BLaER1 (cell line): ENCODE measurements around the gene FGD4.

Experiments used
- H3K27ac ChIP-seq: shearing (Covaris generic); formaldehyde crosslinking; 2 replicates; pipeline ENCODE4 v1.8.1; 2022
- H3K27me3 ChIP-seq: shearing (Covaris generic); formaldehyde crosslinking; 2 replicates; pipeline ENCODE4 v1.8.1; 2022
- H3K36me3 ChIP-seq: shearing (Covaris generic); formaldehyde crosslinking; 2 replicates; pipeline ENCODE4 v1.8.1; 2022
- H3K4me1 ChIP-seq: shearing (Covaris generic); formaldehyde crosslinking; 2 replicates; pipeline ENCODE4 v1.8.1; 2022
- H3K4me2 ChIP-seq: shearing (Covaris generic); formaldehyde crosslinking; 2 replicates; pipeline ENCODE4 v1.8.1; 2022
- H3K4me3 ChIP-seq: shearing (Covaris generic); formaldehyde crosslinking; 2 replicates; pipeline ENCODE4 v1.8.1; 2022
- H3K9ac ChIP-seq: shearing (Covaris generic); formaldehyde crosslinking; 2 replicates; pipeline ENCODE4 v1.8.1; 2022
- H3K9me3 ChIP-seq: shearing (Covaris generic); formaldehyde crosslinking; 2 replicates; pipeline ENCODE4 v1.8.1; 2022
- H4K20me1 ChIP-seq: shearing (Covaris generic); formaldehyde crosslinking; 2 replicates; pipeline ENCODE4 v1.8.1; 2022
- Cebpa-rat ChIP-seq: shearing (Covaris generic); IDR thresholded peaks from 2 replicates; pipeline ENCODE4 v1.8.1; 2022

FGD4 gene

GRCh38 chr12:32606443-32606842 is 207.1 kb downstream of the FGD4 start:
- H3K4me1 ChIP-seq = no peaks in the 10 kb centered on the region
- no peak overlapping the region for H3K27ac ChIP-seq
- H3K4me2 ChIP-seq = no peak overlapping the region
- no peak for TF ChIP-seq Cebpa-rat
- H3K27me3 ChIP-seq = no peaks in the 10 kb centered on the region
- H3K36me3 ChIP-seq = no peaks in the 10 kb centered on the region
- H3K9ac ChIP-seq = no peak overlapping the region
- H3K9me3 ChIP-seq = no peaks in the 10 kb centered on the region
- no peak overlapping the region for H3K4me3 ChIP-seq
- no peaks in the 10 kb centered on the region for H4K20me1 ChIP-seq

- TF ChIP-seq Cebpa-rat = no peak
- H3K27ac ChIP-seq = no peak overlapping the region
- H3K27me3 ChIP-seq = no peaks in the 10 kb centered on the region
- no peaks in the 10 kb centered on the region for H4K20me1 ChIP-seq
- no peaks in the 10 kb centered on the region for H3K9me3 ChIP-seq
- no peak overlapping the region for H3K4me2 ChIP-seq
- H3K9ac ChIP-seq = no peak overlapping the region
- H3K4me3 ChIP-seq = no peak overlapping the region
- H3K36me3 ChIP-seq = no peaks in the 10 kb centered on the region; the same call in 1 of the 2 replicates
- no peaks in the 10 kb centered on the region for H3K4me1 ChIP-seq
These were observed 210.6 kb downstream of the FGD4 start for GRCh38 chr12:32609966-32610365.

- H3K9ac ChIP-seq = no peak overlapping the region
- H4K20me1 ChIP-seq = no peaks in the 10 kb centered on the region
- H3K36me3 ChIP-seq = no peaks in the 10 kb centered on the region; the same call in 1 of the 2 replicates
- no peak overlapping the region for H3K27ac ChIP-seq
- H3K4me3 ChIP-seq = no peak overlapping the region
- no peaks in the 10 kb centered on the region for H3K9me3 ChIP-seq
- no peak overlapping the region for H3K4me2 ChIP-seq
- no peak for TF ChIP-seq Cebpa-rat
- H3K27me3 ChIP-seq = no peaks in the 10 kb centered on the region
- no peaks in the 10 kb centered on the region for H3K4me1 ChIP-seq
These were observed 212.6 kb downstream of the FGD4 start for GRCh38 chr12:32611986-32612385.

GRCh38 chr12:32612658-32613614 is 213.6 kb downstream of the FGD4 start:
- Histone ChIP-seq H3K36me3 (no peaks in the 10 kb centered on the region; the same call in 1 of the 2 replicates), H3K9ac (no peak overlapping the region), H3K9me3 (no peaks in the 10 kb centered on the region), H3K4me2 (no peak overlapping the region), H4K20me1 (no peaks in the 10 kb centered on the region), H3K4me3 (no peak overlapping the region), H3K27ac (no peak overlapping the region), H3K4me1 (no peaks in the 10 kb centered on the region), H3K27me3 (no peaks in the 10 kb centered on the region)
- no peak for TF ChIP-seq Cebpa-rat

DNA sequence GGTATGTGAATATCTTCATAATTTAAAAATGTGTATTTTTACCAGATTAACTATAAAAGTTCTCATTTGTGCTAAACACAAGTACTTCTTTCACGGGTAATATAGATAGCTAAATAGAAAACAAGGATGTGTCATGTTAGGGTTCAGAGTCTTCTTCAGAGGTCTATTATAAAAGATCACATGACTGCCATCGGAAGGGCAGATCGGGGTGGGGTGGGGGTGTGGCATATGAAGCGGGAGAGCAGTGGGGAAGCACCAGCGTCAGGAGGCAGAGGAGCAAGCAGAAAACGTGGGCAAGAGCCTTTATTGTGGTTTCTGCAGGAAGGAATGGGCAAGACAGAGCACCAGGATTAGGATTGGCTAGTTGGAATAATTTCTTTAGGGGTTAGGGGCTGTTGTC is 216.1 kb downstream of the FGD4 start:
- Histone ChIP-seq H3K4me3 (no peak overlapping the region), H4K20me1 (no peaks in the 10 kb centered on the region), H3K4me1 (no peaks in the 10 kb centered on the region), H3K9me3 (no peaks in the 10 kb centered on the region), H3K27ac (no peak overlapping the region), H3K36me3 (no peaks in the 10 kb centered on the region; the same call in 1 of the 2 replicates), H3K4me2 (no peak overlapping the region), H3K9ac (no peak overlapping the region), H3K27me3 (no peaks in the 10 kb centered on the region)
- TF ChIP-seq Cebpa-rat = no peak

GRCh38 chr12:32617534-32617933 is 218.2 kb downstream of the FGD4 start:
- H3K9ac ChIP-seq = no peak overlapping the region
- H3K9me3 ChIP-seq = no peaks in the 10 kb centered on the region
- H3K4me2 ChIP-seq = no peak overlapping the region
- H3K27ac ChIP-seq = no peak overlapping the region
- H3K4me3 ChIP-seq = no peak overlapping the region
- no peaks in the 10 kb centered on the region for H3K36me3 ChIP-seq
- no peaks in the 10 kb centered on the region for H3K4me1 ChIP-seq
- no peaks in the 10 kb centered on the region for H3K27me3 ChIP-seq
- no peak for TF ChIP-seq Cebpa-rat
- no peaks in the 10 kb centered on the region for H4K20me1 ChIP-seq

DNA sequence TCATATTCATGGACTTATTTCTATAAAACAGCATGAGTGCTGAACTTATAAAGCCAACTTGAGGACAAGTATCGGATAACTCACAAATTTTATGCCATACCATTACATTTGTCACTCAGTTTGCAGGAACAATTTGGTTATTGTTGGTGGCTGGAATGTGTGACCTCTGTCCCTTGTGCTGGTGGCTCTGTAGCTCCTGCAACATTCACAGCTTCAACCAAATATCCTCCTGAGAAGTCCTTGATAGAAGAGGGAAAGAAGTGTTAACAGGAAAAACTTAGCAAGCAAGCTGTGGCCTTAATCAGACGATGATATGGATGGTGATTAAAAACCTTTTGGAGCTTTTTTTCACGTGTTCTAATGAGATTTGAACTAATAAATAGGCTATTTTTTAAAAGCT is 218.8 kb downstream of the FGD4 start:
- no peaks in the 10 kb centered on the region for H3K9me3 ChIP-seq

DNA sequence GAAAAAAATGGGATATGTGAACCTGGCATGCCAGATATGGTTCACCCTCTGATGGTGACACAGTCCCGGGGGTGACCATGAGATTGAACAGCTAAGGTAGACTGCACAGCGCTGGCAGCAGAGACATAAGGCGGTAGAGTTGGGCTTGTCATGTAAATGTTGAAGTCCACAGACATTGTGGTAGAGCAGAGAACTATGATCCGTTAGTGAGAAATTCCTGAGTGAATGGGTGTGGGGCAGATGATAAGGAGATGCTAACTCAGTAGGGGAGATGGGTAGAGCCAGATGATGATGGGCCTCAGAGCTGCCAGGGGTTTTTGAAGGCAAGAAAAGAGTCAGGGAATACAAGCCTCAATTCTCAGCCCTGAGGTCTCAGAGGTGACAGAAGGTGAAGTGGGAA is 228.6 kb downstream of the FGD4 start:
- no peaks in the 10 kb centered on the region for H3K4me1 ChIP-seq
- H3K9ac ChIP-seq = no peak overlapping the region
- H3K36me3 ChIP-seq = 0 out of 2 replicates have a peak, but pooled peaks cover 5% of the 10 kb centered on the region
- no peaks in the 10 kb centered on the region for H3K9me3 ChIP-seq
- no peaks in the 10 kb centered on the region for H4K20me1 ChIP-seq
- H3K4me3 ChIP-seq = no peak overlapping the region
- H3K27me3 ChIP-seq = no peaks in the 10 kb centered on the region
- TF ChIP-seq Cebpa-rat = no peak
- no peak overlapping the region for H3K27ac ChIP-seq
- no peak overlapping the region for H3K4me2 ChIP-seq

More for the DNA sequence above, 218.8 kb downstream of the FGD4 start:
- Histone ChIP-seq H3K36me3 (no peaks in the 10 kb centered on the region), H3K4me1 (no peaks in the 10 kb centered on the region), H3K9ac (no peak overlapping the region), H3K27me3 (no peaks in the 10 kb centered on the region), H4K20me1 (no peaks in the 10 kb centered on the region), H3K4me2 (no peak overlapping the region), H3K27ac (no peak overlapping the region), H3K4me3 (no peak overlapping the region)
- no peak for TF ChIP-seq Cebpa-rat

DNA sequence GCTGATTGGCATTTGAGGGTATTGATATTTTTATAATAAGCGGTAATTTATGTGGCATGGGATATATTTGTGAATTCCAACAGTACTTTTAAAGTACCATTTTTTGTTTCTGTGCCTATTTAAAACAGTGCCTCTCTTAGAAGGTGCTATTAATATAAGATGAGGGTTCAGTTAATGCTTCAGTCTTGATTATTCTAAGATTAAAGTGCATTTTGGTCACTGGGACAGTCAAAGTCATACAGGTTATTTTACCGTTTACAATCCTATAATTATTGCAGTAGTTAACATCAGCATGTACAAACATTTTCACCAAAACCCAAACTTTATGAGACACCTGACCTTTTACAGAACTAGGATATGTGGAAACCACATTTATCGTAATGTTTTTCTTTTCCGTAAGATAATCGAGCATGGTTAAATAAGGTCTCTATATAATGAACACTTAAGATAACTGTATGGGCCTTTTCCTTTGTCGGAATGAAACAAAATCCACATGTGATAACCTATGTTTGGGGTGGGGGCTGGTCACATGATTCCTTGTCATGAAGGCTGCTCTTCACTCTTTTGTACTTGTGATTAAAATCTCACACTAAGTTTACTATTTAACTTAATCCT is 242.0 kb downstream of the FGD4 start:
- no peak overlapping the region for H3K4me2 ChIP-seq
- H3K4me3 ChIP-seq = no peak overlapping the region
- no peak for TF ChIP-seq Cebpa-rat
- no peaks in the 10 kb centered on the region for H4K20me1 ChIP-seq
- H3K4me1 ChIP-seq = no peaks in the 10 kb centered on the region
- peaks cover 8% of the 10 kb centered on the region for H3K9me3 ChIP-seq
- no peaks in the 10 kb centered on the region for H3K27me3 ChIP-seq
- 0 out of 2 replicates have a peak, but pooled peaks cover 7% of the 10 kb centered on the region for H3K36me3 ChIP-seq
- no peak overlapping the region for H3K9ac ChIP-seq
- H3K27ac ChIP-seq = no peak overlapping the region

DNA sequence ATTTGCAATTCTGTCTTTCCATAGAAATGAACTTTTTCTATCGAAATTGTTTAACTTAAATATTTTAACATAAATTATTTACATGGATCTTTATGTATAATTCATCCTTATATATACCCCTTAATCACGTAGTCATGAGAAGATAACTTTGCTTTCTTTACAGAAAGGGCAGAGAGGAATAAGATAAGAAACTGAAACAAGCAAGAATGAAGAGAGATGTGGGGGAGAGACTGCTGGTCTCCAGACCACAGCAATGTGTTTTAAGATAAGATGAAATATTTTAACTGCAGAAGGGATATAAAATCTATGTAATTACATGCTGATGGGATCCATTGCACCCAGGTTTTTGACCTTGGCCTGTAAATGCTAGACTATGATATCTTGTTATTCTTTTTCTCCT is 245.1 kb downstream of the FGD4 start:
- no peak for TF ChIP-seq Cebpa-rat

More for the DNA sequence above, 245.1 kb downstream of the FGD4 start:
- no peaks in the 10 kb centered on the region for H3K9me3 ChIP-seq
- no peaks in the 10 kb centered on the region for H4K20me1 ChIP-seq
- no peaks in the 10 kb centered on the region for H3K27me3 ChIP-seq
- no peak overlapping the region for H3K27ac ChIP-seq
- no peak overlapping the region for H3K4me2 ChIP-seq
- no peaks in the 10 kb centered on the region for H3K36me3 ChIP-seq
- H3K4me3 ChIP-seq = no peak overlapping the region
- H3K9ac ChIP-seq = no peak overlapping the region
- H3K4me1 ChIP-seq = no peaks in the 10 kb centered on the region
